ENCODE measurements around the gene ARFRP1.

DNA sequence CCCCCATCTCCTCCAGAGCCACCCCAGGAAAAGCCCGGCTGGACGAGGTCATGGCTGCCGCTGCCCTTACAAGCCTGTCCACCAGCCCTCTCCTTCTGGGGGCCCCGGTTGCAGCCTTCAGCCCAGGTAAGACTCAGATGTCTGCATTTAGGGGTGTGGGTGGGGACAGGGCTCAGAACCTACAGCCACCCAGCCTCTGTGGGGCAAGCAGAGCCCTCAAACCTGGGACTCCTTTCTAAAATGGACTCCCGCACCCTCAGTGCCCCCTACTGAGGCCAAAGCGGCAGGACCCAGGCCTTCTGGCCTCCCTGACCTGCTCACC lies 33.5 kb upstream of the ARFRP1 start:
- TF ChIP-seq, protein P1, sequence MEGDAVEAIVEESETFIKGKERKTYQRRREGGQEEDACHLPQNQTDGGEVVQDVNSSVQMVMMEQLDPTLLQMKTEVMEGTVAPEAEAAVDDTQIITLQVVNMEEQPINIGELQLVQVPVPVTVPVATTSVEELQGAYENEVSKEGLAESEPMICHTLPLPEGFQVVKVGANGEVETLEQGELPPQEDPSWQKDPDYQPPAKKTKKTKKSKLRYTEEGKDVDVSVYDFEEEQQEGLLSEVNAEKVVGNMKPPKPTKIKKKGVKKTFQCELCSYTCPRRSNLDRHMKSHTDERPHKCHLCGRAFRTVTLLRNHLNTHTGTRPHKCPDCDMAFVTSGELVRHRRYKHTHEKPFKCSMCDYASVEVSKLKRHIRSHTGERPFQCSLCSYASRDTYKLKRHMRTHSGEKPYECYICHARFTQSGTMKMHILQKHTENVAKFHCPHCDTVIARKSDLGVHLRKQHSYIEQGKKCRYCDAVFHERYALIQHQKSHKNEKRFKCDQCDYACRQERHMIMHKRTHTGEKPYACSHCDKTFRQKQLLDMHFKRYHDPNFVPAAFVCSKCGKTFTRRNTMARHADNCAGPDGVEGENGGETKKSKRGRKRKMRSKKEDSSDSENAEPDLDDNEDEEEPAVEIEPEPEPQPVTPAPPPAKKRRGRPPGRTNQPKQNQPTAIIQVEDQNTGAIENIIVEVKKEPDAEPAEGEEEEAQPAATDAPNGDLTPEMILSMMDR (IDR thresholded peaks at IDR 0.05) = no peak
- TF ChIP-seq POLR2A (IDR thresholded peaks at IDR 0.05) = no peak
